Cardiac fibroblast (primary cell): ENCODE data around the gene MUC15.

Experiments
- DNase-seq, 2 donors: peaks; one replicate each; pipeline versions ENCODE4 v3.0.0 to v3.0.0-alpha.2; 2010; ENCODE audit warnings: low read depth in 2 of 2
- H3K4me3 ChIP-seq, 2 donors: replicated peaks in 1 of 2; 1 replicate in 1 of 2; 2 replicates in 1 of 2; pipeline ENCODE4 v1.5.1; 2011; ENCODE audit warnings: low read depth in 2 of 2, low read length in 2 of 2, mild to moderate bottlenecking in 2 of 2, moderate library complexity in 1 of 2
- TF ChIP-seq, protein P1 (sequence below): IDR thresholded peaks from one replicate; pipeline ENCODE4 v1.5.1; 2011; ENCODE audit warnings: low read depth, mild to moderate bottlenecking, low read length, inconsistent platforms

The MUC15 gene, protein sequence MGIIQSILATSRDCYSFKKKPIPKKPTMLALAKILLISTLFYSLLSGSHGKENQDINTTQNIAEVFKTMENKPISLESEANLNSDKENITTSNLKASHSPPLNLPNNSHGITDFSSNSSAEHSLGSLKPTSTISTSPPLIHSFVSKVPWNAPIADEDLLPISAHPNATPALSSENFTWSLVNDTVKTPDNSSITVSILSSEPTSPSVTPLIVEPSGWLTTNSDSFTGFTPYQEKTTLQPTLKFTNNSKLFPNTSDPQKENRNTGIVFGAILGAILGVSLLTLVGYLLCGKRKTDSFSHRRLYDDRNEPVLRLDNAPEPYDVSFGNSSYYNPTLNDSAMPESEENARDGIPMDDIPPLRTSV

DNA sequence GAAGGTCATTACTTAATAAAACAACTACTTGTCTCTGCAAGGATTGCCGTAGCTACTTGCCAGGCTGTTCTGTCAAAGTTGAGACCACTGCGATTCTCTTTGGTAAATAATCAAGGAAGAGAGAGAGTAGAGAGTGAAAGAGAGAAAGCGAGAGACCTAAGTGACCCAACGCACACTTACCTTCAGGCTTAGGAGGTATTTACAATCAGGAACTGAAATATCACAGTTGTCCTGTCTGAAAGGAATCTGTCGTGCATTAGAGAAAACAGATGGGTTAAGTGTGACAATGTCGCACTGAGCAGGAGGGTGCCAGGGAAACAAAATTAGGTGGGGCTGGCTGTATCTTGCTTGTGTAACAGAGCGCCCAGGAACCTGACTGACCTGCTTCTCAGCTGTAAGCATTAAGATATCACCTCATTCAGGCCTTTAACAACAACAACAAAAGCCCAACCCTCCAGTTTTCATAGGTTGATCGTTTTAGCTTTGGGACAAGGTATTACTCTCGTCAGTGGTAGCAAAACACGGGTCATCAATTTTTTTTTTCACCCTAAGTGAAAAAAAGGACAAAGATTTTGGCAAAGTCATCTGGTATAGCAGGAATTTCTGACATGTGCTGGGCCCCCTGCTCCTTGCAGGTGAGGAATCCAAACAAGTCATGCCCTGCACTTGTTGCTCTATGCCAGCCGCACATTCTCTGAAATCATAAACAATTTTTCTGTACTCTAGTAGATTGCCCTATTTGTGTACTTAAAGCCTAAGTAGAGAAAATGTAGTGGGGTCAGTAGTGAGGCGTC lies at the start of gene MUC15:
MUC15 (minus strand) TSS at position 403 of the 794 bp plus-strand sequence. CDS start 5,169 bp downstream, outside the sequence.
- TF ChIP-seq, protein P1, sequence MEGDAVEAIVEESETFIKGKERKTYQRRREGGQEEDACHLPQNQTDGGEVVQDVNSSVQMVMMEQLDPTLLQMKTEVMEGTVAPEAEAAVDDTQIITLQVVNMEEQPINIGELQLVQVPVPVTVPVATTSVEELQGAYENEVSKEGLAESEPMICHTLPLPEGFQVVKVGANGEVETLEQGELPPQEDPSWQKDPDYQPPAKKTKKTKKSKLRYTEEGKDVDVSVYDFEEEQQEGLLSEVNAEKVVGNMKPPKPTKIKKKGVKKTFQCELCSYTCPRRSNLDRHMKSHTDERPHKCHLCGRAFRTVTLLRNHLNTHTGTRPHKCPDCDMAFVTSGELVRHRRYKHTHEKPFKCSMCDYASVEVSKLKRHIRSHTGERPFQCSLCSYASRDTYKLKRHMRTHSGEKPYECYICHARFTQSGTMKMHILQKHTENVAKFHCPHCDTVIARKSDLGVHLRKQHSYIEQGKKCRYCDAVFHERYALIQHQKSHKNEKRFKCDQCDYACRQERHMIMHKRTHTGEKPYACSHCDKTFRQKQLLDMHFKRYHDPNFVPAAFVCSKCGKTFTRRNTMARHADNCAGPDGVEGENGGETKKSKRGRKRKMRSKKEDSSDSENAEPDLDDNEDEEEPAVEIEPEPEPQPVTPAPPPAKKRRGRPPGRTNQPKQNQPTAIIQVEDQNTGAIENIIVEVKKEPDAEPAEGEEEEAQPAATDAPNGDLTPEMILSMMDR = no peak
- H3K4me3 ChIP-seq = no peak within 1 kb of the TSS
- no peak for DNase-seq

GRCh38 chr11:26621132-26621531 lies 49.1 kb upstream of the MUC15 start:
- TF ChIP-seq, protein P1 = no peak
- peak; percentile 57 to 91 for DNase-seq
- no peak overlapping the region for H3K4me3 ChIP-seq

GRCh38 chr11:26620282-26621045 lies 48.4 kb upstream of the MUC15 start:
- TF ChIP-seq, protein P1 = no peak
- H3K4me3 ChIP-seq = no peak overlapping the region
- no peak for DNase-seq

DNA sequence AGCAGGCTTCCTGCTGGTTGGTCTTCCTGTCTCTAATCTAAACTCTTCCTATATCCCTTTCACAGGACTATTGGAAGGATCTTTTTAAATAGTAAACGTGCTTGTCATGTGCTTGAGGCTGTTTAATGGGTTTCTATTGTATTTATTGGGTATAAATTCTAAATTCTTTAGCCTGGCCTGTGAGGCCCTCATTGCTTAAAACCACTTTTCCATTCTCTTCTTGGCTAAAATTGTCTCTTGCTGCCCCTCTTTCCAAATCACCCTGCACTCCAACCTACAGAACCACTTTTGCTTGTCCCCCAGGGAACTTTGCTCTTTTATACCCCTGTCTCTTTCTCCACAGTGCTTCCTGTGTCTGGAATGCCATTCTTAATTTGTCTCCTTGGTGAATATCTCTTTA lies 46.4 kb upstream of the MUC15 start:
- TF ChIP-seq, protein P1 = no peak
- no peak for DNase-seq
- no peak overlapping the region for H3K4me3 ChIP-seq

DNA sequence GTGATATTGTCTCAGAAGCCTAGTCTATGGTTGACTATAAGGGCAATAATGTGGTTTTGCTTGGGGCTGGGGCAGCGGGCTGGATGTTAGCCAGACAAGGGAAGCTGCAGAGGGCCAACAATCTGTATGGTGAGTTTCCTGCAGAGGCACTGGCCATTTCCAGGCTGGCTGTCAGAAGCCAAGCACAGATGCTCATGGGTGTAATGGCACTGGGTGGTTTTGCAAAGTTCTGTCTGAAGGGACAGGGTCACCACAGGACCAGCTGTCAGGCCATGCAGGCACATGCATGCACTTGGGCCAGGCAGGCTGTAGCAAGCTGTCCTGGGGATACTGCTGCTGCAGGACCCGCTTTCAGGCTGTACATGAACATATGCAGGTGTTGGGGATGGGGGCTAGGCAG lies 41.7 kb upstream of the MUC15 start:
- DNase-seq = no peak
- TF ChIP-seq, protein P1 = no peak
- no peak overlapping the region for H3K4me3 ChIP-seq

- H3K4me3 ChIP-seq = no peak overlapping the region
- TF ChIP-seq, protein P1 = no peak
- DNase-seq = no peak
Observed at GRCh38 chr11:26608507-26609146, 36.6 kb upstream of the MUC15 start.
